NCI-H510A (cell line): ENCODE data around the gene VGLL1.

Experiments used
- DNase-seq: peaks from one replicate; lab custom pipeline; 2025; lab: John Stamatoyannopoulos, UW

VGLL1 gene

GRCh38 chrX:136531951-136532350, at the start of gene VGLL1:
TSS of gene VGLL1 (plus strand) at chrX:136532215. CDS start at chrX:136536021, 3,806 bp downstream.
- no peak for DNase-seq

GRCh38 chrX:136487647-136488046, 44.4 kb upstream of the VGLL1 start, which contains the start of gene BRS3:
TSS of gene BRS3 (plus strand) at chrX:136487947. CDS start at chrX:136488115, 168 bp downstream.
- no peak for DNase-seq

- no peak for DNase-seq
These were observed 43.3 kb upstream of the VGLL1 start for GRCh38 chrX:136488706-136489105.

GRCh38 chrX:136491832-136492231, 40.2 kb upstream of the VGLL1 start:
- DNase-seq: no peak

GRCh38 chrX:136493011-136493410, 39.0 kb upstream of the VGLL1 start:
- DNase-seq: no peak

GRCh38 chrX:136495043-136495442, 37.0 kb upstream of the VGLL1 start:
- DNase-seq: no peak

- DNase-seq: peak; percentile 39
These were observed 35.7 kb upstream of the VGLL1 start for GRCh38 chrX:136496186-136496763.

- DNase-seq: peak; percentile 75
These were observed 35.1 kb upstream of the VGLL1 start for GRCh38 chrX:136496764-136497555.

GRCh38 chrX:136497556-136498052, 34.4 kb upstream of the VGLL1 start, which contains the start of gene HTATSF1:
TSS of gene HTATSF1 (plus strand) at chrX:136497592. CDS start at chrX:136497685, 93 bp downstream.
- DNase-seq: no peak

GRCh38 chrX:136519069-136519468, 12.9 kb upstream of the VGLL1 start:
- no peak for DNase-seq

GRCh38 chrX:136523770-136524169, 8.2 kb upstream of the VGLL1 start:
- no peak for DNase-seq

GRCh38 chrX:136525738-136526606, 6.0 kb upstream of the VGLL1 start:
- no peak for DNase-seq

- no peak for DNase-seq
These were observed 3.2 kb upstream of the VGLL1 start for GRCh38 chrX:136528645-136529315.

GRCh38 chrX:136529795-136530194, 2.2 kb upstream of the VGLL1 start:
- no peak for DNase-seq

GRCh38 chrX:136534131-136534530, 2.1 kb downstream of the VGLL1 start:
- no peak for DNase-seq

GRCh38 chrX:136538811-136539210, 6.8 kb downstream of the VGLL1 start:
- no peak for DNase-seq

GRCh38 chrX:136540226-136540625, 8.2 kb downstream of the VGLL1 start:
- no peak for DNase-seq

- DNase-seq: no peak
These were observed 9.3 kb downstream of the VGLL1 start for GRCh38 chrX:136541294-136541693.

GRCh38 chrX:136542281-136542680, 10.3 kb downstream of the VGLL1 start:
- no peak for DNase-seq

- no peak for DNase-seq
These were observed 14.4 kb downstream of the VGLL1 start for GRCh38 chrX:136546371-136546781.

GRCh38 chrX:136549226-136549625, 17.2 kb downstream of the VGLL1 start:
- no peak for DNase-seq

GRCh38 chrX:136551410-136551809, 19.4 kb downstream of the VGLL1 start:
- no peak for DNase-seq
